GM21723 (cell line): Measurements from ENCODE around the gene KRTAP10-1.

Experiments
- ATAC-seq: cut with Tn5 transposase; IDR thresholded peaks from one replicate; pipeline ENCODE4 v1.9.1; 2021; ENCODE audit warnings: mild to moderate bottlenecking, moderate library complexity; ENCODE audit not compliant: unreplicated experiment

Gene KRTAP10-1

DNA sequence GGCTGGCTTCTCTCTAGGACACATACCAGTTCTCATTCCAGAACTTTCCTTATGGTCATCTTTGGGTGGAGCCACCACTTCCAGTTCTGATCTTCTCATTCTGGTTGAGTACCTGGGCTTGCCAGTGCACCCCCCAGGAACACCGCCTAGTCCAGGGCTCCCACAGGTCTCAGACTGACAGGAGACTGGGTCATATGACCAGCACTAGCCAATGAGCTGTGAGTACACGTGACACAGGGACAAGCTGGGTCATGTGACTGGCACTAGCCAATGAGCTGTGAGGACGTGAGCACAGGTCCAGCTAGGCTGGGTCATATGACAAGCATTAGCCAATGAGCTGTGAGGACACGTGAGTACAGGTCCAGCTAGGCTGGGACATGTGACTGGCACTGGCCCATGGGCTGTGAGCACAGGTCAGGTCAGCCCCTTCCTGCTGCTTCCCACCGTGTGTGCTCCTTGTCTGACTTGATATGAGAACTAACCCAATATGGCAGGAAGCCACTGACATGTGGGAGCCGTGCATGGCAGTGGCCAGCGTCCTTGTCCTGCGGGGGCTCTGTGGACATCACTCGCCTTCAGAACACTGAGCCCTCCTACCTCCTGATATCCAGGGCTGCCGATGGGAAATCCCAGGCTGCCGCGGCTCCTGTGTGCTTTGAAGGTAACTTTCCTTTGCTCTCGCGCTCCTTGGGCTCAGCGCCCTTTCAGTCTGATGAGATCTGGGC is 22.7 kb downstream of the KRTAP10-1 start:
- no peak for ATAC-seq

DNA sequence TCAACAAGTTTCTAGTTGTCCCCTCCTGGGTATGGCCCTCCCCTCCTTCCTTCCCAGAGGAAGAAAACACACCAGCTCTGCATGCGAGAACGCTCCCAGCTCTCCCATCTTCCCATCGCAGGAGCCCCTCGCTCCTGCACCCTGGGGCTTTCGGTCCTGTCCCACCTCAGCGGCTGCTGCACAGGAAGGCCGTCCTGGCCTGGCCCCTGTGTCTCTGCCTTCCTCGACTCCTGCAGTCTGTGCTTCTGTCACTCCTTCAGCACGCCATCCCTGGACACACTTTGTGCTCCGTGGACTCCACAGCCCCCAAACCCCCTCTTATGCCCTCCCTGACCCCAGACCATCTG is 23.2 kb downstream of the KRTAP10-1 start:
- no peak for ATAC-seq

DNA sequence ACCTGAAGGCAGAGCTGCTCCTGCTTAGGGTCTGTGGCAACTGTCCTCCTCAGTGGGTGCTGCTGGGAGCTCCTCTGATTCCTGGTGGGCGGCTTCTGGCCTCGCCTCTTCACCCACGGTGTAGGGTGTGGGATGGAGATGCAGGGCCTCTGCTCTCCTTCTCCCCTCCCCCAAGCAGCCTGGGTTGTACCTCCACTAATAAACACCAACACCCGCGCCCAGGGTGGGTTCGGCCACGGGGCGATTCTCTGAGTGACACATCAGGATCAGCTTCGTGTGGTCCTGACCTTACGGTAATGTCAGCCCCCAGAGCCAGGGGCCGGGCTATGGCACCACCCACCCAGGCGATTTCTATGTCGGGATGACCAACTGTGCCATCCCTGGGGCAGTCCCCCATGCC is 23.7 kb downstream of the KRTAP10-1 start:
- no peak for ATAC-seq

DNA sequence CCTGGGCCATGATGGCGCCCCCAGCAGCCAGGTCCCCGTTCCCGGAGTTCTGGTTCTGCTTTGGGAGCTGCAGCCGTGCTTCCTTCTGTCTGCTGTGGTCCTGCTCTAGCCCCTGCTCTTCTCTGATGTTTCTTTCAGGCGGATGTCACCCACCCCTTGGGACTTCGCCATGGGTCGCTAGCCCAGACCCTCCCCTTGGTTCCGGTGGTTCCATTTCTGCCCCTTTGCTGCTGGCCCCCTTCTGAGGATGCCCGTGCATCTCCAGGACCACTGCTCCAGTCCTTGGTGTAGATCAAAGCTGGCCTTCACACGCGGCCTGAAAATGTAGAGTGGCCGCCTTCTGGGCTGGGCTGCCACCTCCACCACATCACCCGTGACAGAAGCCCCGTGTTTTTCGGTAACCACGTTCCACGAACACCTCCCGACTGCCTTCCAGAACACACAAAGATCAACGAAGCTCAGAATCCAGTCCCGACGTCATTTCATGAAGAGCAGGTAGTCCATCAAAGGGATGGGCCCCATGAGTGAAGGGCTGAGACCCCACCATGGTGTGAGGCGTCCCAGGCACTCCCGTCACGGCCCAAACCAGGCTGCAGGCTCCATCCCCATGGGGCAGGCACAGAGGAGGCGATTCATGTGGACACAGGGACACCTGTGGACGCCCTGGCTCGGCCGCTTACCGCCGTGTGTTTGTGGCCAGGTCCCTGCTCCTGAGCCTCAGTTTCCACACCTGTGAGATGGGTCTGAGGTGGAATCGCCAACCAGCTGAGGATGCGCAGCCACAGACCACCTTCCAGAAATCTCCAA is 24.4 kb downstream of the KRTAP10-1 start:
- ATAC-seq, result no peak

DNA sequence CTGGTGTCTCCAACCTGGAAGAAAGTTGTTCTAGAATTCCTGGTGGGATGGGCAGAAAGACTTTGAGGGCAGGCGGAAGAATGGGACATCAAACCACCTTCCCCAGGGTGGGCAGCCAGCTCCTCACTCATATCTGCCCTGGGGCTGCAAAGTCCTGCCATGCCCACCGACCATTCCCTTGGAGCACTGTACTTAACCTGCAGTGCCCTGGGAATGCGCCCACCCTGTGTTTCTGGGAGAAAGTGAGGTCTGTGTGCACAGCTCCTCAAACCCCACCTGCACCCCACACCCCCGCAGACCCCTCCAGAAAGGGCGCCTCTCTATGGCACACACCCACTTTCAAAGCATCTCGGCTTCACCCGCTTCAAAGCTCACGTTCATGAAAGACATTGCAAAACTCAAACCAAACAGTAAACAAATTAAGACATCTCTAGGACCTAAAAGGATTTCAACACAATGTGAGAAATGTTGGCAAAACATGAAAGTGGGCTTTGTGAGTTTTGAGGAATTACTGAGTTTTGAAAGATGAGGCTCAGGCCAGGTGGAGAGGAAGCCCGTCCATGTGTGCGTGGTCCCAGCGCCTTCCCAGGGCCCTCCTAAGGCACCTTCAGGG is 25.1 kb downstream of the KRTAP10-1 start:
- ATAC-seq, result no peak

DNA sequence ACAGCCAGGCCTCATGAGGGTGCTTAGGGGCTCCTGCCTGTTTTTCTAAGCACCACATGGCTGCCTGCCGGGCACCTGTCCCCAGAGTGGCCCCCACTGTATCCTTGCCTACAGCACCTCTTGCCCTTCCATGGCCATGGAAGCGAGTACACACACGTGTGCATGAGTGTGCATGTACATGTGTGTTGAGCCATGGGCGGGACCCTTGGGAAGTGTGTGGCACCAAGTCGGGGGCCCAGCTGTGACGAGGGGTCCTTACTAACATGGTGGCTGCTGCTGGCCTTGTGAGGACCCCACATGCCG is 25.8 kb downstream of the KRTAP10-1 start:
- no peak for ATAC-seq

DNA sequence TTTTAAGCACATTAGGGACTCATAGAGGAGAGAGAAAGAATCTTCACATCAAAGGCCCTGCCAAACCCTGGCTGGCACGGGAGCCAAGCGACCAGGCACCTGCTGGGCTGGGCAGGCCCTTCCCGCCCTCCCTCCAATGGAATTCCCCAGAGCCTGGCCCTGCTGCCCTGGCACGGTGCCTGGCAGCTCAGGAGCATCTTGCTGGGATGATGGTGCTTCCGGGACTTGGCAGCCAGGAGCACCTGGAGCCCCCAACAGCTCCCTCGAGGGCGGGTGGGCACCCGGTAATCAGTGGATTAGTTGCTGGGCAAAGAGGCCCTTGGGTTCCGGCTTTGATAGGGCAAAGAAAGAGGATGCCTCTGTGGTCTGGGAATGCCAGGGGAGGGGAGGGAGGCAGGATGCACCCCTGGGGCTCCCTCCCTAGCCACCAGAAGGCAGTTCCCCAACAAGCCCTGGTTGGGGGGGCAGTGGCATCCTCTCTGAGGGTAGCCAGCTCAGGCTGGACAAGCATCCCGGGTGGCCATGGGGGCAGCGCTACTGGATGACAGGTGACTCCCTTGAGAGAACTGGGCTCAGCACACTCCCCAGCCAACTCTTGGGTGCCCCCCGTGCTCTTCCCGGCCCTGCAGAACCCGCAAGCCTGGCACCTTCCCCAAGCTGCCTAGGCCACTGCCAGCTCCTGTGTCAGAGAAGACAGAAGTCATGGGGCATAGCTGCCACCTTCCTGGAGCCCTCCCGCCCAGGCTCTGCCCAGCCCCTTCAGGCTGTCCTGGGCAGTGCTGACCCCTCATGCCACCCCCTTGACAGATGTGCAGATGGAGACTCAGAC is 26.4 kb downstream of the KRTAP10-1 start:
- ATAC-seq, result no peak

DNA sequence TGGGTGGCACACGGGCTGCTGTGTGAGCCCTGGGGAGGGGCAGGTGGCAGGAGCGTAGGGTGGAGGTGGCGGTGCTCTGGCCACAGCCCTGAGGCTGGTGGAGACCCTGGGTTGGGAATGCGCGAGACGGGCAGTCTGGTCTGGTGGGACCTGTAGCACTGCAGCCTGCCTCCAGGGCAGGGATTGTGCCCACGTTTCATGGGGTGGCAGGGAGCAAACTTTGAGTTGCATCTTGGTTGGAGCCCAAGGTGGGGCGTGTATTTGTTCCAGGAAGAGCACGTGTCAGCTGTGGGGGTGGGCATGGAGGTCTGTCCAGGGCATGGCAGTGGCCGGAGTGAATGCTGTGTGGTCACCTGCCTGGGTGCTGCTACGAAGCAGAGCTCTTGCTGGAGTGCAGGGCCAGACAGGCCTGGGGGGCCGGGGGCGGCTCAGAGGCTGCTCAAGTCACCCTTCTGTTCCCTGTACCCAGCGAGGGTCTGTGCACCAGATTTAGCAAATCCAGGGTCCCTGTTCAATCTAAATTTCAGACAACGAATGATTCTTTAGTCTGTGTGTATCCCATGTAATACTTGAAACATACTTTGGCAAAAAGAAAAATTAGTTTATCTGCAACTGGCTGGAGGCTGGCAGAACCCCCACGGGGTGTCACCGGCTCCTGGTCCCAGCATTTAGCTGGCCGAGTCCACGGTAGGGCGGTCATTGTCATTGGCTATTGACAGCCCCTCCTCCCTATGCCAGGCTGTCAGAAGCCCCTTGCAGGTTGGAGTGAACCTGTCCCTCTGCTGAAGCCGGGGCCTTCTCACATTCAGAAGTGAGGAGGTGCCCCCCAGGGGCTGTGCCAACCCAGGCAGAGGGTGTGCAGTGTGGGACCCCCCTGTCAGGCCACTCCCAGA is 27.3 kb downstream of the KRTAP10-1 start:
- ATAC-seq, result no peak

DNA sequence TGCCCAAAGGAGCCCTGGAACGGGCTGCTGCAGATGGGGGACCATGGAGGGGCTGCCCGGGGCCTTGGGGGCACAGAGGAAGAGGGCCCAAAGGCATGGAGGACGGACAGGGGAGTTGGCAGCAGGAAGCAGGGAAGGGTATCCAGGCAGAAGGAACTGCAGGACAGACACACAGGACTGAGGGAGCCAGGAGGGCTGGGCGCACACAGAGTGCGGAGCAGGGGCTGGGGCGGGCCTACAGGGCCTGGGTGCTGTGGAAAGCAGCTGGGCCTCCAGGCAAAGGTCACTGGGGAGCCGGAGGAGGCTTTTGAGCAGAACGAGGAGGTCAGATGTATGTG is 28.1 kb downstream of the KRTAP10-1 start:
- no peak for ATAC-seq

DNA sequence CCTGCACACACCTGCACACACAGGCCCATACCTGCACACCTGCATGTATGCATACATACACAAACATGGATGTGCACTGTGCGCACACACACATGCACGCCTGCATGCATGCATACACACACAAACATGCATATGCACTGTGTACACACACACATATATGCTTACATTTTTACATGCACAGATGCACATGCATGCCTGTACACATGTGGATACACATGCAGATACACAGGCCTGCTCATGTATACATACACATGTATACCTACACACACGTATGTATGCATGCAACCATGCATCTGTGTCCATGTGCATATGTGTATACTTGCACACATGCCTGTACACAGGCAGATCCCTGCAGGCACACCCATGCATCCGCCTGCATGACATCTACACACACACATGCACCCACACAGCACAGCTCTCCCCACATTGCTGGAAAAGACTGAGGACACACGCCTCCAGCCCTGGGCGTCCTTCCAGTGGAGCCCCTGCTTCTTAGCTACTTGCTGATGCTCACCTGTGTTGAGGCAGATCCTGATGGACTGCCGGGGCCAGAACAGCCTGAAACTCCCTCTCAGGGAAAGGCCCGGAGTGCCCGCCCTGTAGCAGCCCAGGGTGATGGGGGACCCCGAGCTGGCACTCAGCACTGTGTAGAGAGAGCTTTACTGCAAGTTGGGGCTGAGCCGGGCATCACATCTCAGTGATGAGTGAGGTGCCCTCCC is 28.6 kb downstream of the KRTAP10-1 start:
- no peak for ATAC-seq

DNA sequence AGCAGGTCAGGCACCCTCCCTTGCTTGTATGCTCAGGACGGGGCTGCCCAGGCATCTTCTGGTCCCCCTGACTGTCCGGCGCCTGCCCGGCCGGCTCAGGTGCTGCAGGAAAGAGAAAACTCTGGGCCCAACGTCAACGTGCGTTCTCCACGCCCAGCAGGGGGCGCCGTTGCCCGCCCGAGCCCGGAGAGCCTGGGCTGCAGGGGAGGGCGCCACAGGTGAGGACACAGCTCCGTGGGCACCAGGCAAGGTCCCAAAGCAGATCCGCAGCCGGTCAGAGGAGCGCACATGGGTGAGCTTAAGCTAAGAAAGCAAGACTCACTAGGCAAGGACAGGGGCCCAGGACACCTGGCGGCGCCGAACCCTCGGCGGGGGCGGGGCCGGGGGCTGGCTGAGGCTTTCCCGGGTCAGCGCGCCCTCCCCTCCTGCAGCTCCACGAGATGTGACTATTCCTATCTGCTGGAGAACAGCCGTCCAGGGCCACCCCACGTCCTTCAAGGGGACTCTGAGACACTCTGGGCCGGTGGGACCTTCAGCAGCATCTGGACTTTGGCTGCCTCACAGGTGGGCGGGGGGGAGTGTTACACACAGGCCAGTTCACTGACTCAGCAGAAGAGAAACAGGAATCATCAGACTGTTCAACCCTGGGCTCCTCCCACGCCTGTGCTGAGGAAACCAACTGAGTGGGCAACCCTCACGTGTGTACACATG is 29.3 kb downstream of the KRTAP10-1 start:
- no peak for ATAC-seq

DNA sequence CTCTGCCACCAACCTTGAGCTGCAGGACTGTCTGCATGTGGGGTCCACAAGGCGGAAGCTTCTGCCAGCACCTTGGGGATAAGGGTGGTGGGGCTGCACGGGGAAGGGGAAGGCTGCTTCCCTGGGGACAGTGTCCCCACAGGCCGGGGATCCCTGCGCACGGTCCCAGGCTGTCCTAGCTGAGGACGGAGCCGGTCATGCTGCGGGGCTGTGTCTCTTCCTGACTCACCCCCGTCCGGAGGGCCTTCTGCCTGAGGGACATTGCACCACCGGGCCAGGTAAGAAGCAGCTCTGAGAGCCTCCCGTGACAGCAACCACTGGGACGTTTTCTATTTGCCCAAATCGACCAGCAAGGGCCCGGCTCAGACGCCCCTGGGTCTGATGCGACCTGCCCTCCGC is 29.9 kb downstream of the KRTAP10-1 start:
- ATAC-seq, result no peak

DNA sequence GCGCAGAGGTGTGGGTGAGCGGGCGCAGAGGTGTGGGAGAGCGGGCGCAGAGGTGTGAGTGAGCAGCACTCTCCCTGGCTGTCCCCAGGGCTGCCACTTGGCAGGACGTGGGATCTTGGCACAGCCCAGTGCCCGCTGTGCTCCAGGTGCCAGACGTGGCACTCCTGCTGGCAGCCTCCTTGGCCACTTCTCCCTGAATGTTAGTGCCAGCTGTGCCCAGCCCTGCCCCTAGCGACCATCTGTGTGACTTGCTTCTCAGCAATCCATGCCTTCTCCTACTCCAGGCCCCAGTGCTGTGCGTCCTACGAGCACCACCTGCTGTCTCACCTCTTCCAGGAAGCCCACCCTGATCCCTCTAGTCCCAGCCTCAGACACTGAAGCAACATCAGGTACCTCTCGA is 30.5 kb downstream of the KRTAP10-1 start:
- no peak for ATAC-seq

DNA sequence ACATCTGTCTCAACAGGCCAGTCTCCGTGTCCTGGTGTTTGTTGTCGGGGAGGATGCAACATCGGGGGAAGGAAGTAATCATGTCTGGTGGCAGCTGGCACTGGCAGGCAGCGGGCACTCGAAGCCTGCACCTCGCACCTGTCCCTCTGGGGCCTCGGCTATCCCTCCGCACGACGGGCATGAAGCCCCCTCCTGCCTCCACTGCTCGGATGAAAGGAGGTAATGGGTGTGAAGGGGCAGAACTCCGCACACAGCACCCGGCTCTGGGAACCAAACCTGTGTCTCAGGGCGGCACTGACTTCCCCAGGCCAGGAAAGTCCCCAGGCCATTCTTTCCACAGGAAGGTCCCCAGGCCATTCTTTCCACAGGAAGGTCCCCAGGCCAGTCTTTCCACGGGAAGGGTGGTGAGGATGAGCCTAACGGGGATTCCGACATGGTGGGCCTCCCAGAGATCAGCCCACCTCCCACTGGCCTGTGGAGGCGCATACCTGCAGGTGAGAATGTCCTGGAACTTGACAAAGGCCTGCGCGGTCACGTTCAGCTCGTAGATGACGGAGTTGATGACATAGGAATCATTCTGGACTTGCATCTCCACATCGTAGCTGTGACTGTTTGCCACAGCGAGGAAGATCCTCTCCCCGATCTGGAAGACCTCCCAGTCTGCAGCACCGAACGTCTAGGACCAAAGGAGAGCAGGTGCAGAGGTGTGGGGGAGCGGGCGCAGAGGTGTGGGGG is 31.1 kb downstream of the KRTAP10-1 start:
- ATAC-seq, result no peak

DNA sequence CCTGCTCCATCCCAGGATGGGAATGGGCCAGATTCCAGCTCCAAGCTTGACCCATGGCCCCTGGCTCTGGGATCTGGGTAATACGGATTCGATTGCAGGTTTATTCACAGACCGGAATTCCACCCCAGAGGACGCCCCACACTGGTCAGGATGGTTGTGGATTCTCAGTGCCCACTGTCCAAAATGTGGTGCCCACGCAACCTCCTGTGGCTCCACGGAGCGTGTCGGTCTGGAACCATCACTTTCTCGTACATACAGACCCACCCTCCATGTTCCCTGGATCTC is 31.6 kb downstream of the KRTAP10-1 start:
- no peak for ATAC-seq

DNA sequence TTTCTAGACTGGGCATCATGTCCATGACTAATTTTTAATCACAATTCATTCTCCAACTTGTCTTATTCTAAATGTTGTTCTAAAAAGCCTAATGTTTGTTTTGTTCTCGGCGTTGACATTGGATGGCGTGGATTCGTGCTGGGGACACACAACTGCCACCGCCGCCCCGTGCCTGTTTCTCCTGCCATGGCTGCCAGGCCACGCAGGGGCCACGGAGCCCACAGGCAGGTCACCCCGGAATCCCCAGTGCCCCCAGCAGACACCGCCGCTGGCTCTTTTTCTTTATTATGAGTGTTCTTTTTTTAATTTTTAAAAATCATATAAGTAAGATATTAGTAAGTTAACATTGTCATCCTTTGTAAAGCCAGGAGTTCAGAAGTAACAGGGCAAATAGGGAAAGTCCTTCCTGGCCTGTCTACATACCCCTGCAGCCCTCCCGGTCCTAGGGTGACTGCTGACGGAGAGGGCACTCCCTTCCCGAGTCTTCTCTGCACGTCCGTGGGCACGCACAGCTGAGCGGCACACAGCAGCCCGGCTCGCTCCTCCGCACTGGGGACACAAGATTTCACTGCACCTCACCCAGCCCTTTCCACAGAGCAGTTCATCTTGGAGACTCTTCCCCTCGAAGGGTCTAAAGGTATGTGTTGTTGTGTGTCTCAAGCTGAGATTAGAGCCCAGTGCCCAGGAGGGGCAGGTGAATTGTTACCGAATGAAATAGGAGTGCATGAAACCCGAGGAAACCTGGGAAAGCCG is 32.1 kb downstream of the KRTAP10-1 start:
- no peak for ATAC-seq

DNA sequence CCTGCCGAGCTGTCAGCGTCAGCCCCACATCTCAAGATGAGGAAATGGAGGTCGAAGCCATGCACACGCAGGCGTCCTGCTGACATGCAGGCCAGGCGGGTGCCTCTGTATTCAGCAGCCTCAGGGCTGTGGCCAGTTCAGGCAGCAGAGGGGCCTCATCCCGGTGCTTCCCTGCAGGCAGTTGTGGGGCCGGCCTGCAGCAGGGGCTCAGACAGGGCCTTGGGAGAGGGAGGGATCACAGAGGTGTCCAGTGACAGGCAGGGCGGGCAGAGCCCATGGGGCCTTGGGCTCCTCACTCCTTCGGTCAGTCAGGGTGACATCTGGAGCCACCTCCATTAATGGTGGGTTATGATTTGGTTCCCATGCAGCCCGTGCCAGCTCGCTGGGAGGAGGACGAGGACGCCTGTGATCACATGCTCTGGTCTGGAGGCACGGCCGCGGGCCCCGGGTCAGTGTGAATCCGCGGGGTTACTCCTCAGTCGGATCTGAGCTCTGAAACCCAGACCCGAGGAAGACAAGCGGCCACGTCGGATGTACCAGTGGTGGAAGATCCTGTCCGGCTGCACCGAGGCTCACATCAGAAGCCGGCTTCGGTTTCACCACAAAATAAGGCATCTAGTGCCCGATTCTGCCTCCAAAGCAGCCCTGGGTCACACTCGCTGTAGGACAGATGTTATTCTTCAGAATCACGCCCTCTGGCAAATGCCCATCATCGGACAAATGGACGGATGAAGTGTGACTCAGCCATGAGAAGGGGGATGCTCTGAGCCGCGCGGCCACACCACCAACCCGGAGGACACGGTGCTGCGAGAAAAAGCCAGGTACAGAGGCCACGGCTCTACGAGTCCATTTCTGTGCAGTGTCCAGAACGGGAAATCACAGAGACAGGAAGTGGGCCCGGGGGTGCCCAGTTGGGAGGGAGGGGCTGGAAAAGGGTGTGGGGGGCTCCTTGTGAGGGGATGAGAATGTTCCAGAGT is 33.4 kb downstream of the KRTAP10-1 start:
- ATAC-seq, result no peak
